ENCODE data around the gene HOXA10. TPM values are rescaled to one million over a fixed set of nuclear protein-coding genes. Genes with fewer than 3 reads are reported as not detected.

HOXA10 gene
- total and polyA plus RNA-seq, 4 donors, result 0.21 to 0.29 (median 0.26) TPM; not detected in 1

DNA sequence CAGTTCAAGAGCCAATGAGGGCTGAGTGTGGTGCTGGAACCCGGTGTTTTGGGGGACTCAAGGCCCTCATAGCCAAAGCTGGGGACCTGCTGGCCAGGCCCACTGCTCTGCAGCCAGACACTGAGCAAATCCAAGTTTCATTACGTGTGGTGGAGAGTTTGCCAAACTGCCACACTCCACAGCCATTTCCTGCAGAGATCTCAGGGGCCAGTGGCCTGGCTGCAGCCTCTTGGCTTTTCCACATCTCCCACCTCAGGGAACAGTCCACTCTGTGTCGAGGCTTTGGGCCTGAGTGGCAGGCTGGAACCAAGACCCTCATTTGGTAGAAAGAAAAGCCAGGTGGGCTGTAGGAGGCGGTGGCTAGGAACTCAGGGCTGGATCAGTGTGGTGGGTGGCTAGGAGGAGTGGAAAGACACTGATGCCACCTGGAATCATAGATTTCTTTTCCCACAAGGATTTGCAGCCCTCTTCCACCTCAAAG is 7.7 kb upstream of the HOXA10 start:
- H3K4me1 ChIP-seq (ENCODE audit: control insufficient read depth in 5 of 5, insufficient read depth in 5 of 5, low read length in 5 of 5), result peaks cover 0 to 19% (median 13%) of the 10 kb centered on the region in 5 donors
- H3K27me3 ChIP-seq (ENCODE audit: control insufficient read depth in 3 of 3, insufficient read depth in 3 of 3, low read length in 2 of 3), result peaks cover 0 to 97% (median 89%) of the 10 kb centered on the region in 3 donors
- DNase-seq, result peak in 1 of 3 donors; percentile 8
- 73 to 77% methylated on average over 4 of the region's 4 CpGs for WGBS, 2 donors
- H3K9ac ChIP-seq (ENCODE audit: insufficient read depth in 1 of 2, low read length in 2 of 2), result no peak overlapping the region
- no peak overlapping the region for H3K27ac ChIP-seq (ENCODE audit: low read depth in 1 of 2, low read length in 1 of 2)
- no peak for ATAC-seq (ENCODE audit: insufficient read depth, low FRiP score)
- H3K4me3 ChIP-seq, result no peak overlapping the region
- peaks cover 0 to 9% (median 0%) of the 10 kb centered on the region in 4 donors for H3K9me3 ChIP-seq (ENCODE audit: control insufficient read depth in 4 of 4, insufficient read depth in 3 of 4, low read length in 3 of 4)
- no peaks in the 10 kb centered on the region for H3K36me3 ChIP-seq (ENCODE audit: control insufficient read depth in 4 of 4, insufficient read depth in 4 of 4, low read length in 4 of 4)
- TF ChIP-seq, protein P1, sequence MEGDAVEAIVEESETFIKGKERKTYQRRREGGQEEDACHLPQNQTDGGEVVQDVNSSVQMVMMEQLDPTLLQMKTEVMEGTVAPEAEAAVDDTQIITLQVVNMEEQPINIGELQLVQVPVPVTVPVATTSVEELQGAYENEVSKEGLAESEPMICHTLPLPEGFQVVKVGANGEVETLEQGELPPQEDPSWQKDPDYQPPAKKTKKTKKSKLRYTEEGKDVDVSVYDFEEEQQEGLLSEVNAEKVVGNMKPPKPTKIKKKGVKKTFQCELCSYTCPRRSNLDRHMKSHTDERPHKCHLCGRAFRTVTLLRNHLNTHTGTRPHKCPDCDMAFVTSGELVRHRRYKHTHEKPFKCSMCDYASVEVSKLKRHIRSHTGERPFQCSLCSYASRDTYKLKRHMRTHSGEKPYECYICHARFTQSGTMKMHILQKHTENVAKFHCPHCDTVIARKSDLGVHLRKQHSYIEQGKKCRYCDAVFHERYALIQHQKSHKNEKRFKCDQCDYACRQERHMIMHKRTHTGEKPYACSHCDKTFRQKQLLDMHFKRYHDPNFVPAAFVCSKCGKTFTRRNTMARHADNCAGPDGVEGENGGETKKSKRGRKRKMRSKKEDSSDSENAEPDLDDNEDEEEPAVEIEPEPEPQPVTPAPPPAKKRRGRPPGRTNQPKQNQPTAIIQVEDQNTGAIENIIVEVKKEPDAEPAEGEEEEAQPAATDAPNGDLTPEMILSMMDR (IDR thresholded peaks at IDR 0.05; ENCODE audit: control extremely low read depth, extremely low read depth), result no peak

DNA sequence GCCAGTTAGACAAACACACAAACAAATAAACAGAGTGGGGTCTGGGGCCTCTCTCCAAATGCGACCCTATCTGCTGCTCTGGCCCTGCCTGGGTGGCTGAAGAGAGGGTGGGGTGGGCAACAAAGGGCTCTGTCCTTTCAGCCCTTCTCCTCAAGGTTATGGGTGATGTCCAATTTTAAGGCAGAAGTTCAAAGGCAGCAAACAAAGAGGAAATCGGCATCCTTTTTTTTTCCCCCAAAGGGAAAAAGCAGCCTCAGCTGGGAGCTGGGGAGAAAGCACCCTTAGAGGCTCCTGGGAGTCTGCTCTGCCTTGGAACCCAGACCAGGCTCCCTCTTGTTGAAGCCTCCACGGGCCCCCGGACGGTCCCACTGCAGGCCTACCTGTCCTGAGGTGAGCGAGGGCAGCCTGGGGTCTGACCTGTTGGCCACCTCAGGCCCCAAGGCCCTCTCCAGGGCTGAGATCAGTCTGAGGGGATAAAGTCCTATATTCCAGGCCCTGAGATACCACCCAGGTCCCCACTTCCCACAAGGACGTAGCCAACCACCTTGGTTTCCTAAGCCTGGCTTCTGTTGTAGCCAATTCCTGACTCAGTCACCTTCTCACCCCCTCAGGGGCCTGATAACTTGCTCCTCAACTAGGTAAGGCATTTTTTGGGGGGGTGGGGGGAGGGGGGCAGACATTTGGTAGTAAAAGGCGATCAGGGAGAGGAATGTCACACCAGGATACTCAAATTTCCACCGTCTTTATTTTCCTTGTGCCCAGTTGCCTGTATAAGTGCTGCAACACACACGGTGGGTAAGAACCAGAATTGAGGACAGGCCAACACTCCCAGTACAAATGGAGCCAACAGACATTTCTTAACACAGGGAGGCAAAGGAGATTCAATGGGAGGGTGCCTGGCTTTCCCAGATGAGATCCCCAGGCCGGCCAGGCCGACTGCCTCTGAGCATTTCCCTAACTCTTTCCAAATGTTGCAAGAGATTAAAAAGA is 6.6 kb upstream of the HOXA10 start:
- H3K27ac ChIP-seq (ENCODE audit: low read depth in 1 of 2, low read length in 1 of 2), result no peak overlapping the region
- H3K9me3 ChIP-seq (ENCODE audit: control insufficient read depth in 4 of 4, insufficient read depth in 3 of 4, low read length in 3 of 4), result peaks cover 0 to 12% (median 0%) of the 10 kb centered on the region in 4 donors
- ATAC-seq (ENCODE audit: insufficient read depth, low FRiP score), result no peak
- 69 to 82% methylated on average over 12 of the region's 12 CpGs for WGBS, 2 donors
- H3K4me3 ChIP-seq, result no peak overlapping the region
- H3K36me3 ChIP-seq (ENCODE audit: control insufficient read depth in 4 of 4, insufficient read depth in 4 of 4, low read length in 4 of 4), result no peaks in the 10 kb centered on the region
- peaks cover 8 to 97% (median 88%) of the 10 kb centered on the region in 3 donors for H3K27me3 ChIP-seq (ENCODE audit: control insufficient read depth in 3 of 3, insufficient read depth in 3 of 3, low read length in 2 of 3)
- peaks cover 0 to 19% (median 13%) of the 10 kb centered on the region in 5 donors for H3K4me1 ChIP-seq (ENCODE audit: control insufficient read depth in 5 of 5, insufficient read depth in 5 of 5, low read length in 5 of 5)
- peak in 1 of 3 donors; percentile 5 for DNase-seq
- H3K9ac ChIP-seq (ENCODE audit: insufficient read depth in 1 of 2, low read length in 2 of 2), result no peak overlapping the region
- TF ChIP-seq, protein P1 (IDR thresholded peaks at IDR 0.05; ENCODE audit: control extremely low read depth, extremely low read depth), result no peak

DNA sequence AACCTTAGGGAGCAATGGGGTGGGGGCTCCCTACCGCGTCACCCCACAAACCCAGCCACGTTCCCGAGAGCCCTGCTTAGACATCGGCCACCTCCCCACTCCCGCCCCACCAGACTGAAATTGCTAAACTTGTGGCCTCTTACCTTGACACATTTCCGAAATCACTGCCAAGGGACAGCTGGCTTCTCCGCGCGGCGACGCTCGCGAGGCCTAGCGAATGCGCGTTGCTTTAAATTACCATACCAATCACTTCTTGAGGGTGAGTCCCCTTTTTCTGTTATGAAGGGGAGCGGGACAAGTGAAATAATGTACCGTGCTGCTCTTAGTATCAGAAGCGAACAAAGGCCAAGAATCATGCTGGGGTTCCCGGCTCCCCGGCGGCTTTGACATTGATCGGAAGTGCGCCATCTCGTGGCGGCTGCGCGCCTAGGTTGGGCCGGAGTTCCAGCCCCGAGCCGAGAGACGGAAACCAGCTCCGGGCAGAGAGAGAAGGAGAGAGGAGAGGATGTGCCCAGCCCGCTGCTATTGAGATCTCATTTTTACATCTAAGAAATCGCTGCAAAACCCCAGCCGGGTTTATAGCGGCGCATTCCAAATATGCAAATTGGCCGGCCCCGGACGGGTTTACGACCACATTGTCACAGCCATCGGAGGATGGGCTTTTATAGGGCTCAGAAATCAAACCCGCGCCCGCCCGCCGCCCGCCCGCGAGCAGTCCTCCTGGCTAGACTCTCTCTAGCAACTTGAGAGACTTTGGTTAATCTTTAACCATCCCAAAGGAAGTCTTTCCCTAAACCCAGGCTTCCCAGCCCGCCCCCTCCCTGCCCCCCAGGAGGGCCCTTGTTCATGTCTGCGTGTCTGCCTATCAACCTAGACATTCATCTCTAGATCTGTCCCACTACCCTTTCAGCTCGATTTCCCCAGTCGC is 5.6 kb upstream of the HOXA10 start:
- Histone ChIP-seq H3K4me3 (no peak overlapping the region), H3K27me3 (ENCODE audit: control insufficient read depth in 3 of 3, insufficient read depth in 3 of 3, low read length in 2 of 3) (peaks cover 17 to 97% (median 84%) of the 10 kb centered on the region in 3 donors), H3K27ac (ENCODE audit: low read depth in 1 of 2, low read length in 1 of 2) (no peak overlapping the region), H3K9me3 (ENCODE audit: control insufficient read depth in 4 of 4, insufficient read depth in 3 of 4, low read length in 3 of 4) (peaks cover 0 to 9% (median 0%) of the 10 kb centered on the region in 4 donors), H3K9ac (ENCODE audit: insufficient read depth in 1 of 2, low read length in 2 of 2) (no peak overlapping the region), H3K36me3 (ENCODE audit: control insufficient read depth in 4 of 4, insufficient read depth in 4 of 4, low read length in 4 of 4) (no peaks in the 10 kb centered on the region), H3K4me1 (ENCODE audit: control insufficient read depth in 5 of 5, insufficient read depth in 5 of 5, low read length in 5 of 5) (peaks cover 0 to 19% (median 9%) of the 10 kb centered on the region in 5 donors)
- ATAC-seq (ENCODE audit: insufficient read depth, low FRiP score) (peak; percentile 59), DNase-seq (peak; percentile 83 to 86 (median 83))
- TF ChIP-seq, protein P1 (IDR thresholded peaks at IDR 0.05; ENCODE audit: control extremely low read depth, extremely low read depth), result peak; percentile 35
- WGBS, 2 donors, result 12 to 15% methylated on average over 56 of the region's 56 CpGs

All from lung (tissue), 12 donors.